Mesenchymal stem cell (in vitro differentiated cells and primary cell): Measurements from ENCODE around the gene ATP10A.
"Not testable (repeated sequence)": the region's sequence is repeated elsewhere in the genome, so short reads cannot be mapped to it uniquely, and the experiment has no call there.

Source experiments
- DNase-seq: peaks from one replicate; pipeline ENCODE4 v3.0.0-alpha.2; 2013
- H2AFZ ChIP-seq: one replicate; pipeline ENCODE4 v1.6.1; 2013; ENCODE audit warnings: low read depth, mild to moderate bottlenecking, control low read depth, inconsistent platforms, low read length, moderate library complexity
- H2AK5ac ChIP-seq: 2 replicates; pipeline ENCODE4 v1.6.1; 2013; ENCODE audit warnings: low read length, moderate library complexity, mild to moderate bottlenecking, inconsistent platforms; ENCODE audit not compliant: severe bottlenecking
- H2BK120ac ChIP-seq: one replicate; pipeline ENCODE4 v1.6.1; 2013; ENCODE audit warnings: low read depth, mild to moderate bottlenecking, inconsistent platforms, low read length, moderate library complexity
- H2BK12ac ChIP-seq, 2 experiments: one replicate each; pipeline ENCODE4 v1.6.1; 2013; ENCODE audit warnings: inconsistent platforms in 2 of 2, low read length in 2 of 2, mild to moderate bottlenecking in 2 of 2, moderate library complexity in 2 of 2, control low read depth in 1 of 2
- H2BK15ac ChIP-seq: one replicate; pipeline ENCODE4 v1.6.1; 2013; ENCODE audit warnings: mild to moderate bottlenecking, low read depth, inconsistent platforms; ENCODE audit not compliant: poor library complexity, severe bottlenecking
- H2BK5ac ChIP-seq: 2 replicates; pipeline ENCODE4 v1.6.1; 2013; ENCODE audit warnings: low read depth, mild to moderate bottlenecking, low read length, control low read depth, inconsistent platforms; ENCODE audit not compliant: poor library complexity, severe bottlenecking
- H3K14ac ChIP-seq, 2 experiments: one replicate each; pipeline ENCODE4 v1.6.1; 2013; ENCODE audit warnings: inconsistent platforms in 2 of 2, low read length in 2 of 2, control low read depth in 1 of 2, mild to moderate bottlenecking in 1 of 2, moderate library complexity in 1 of 2
- H3K18ac ChIP-seq, 2 experiments: one replicate each; pipeline ENCODE4 v1.6.1; 2013; ENCODE audit warnings: inconsistent platforms in 2 of 2, low read length in 2 of 2, control low read depth in 1 of 2, low read depth in 1 of 2, mild to moderate bottlenecking in 1 of 2
- H3K23ac ChIP-seq, 2 experiments: one replicate each; pipeline ENCODE4 v1.6.1; 2013; ENCODE audit warnings: inconsistent platforms in 2 of 2, low read length in 2 of 2, mild to moderate bottlenecking in 2 of 2, moderate library complexity in 2 of 2, control low read depth in 1 of 2
- H3K27ac ChIP-seq: 2 replicates; pipeline ENCODE4 v1.5.1; 2013; ENCODE audit warnings: mild to moderate bottlenecking, moderate library complexity, low read length, control low read depth, inconsistent platforms; ENCODE audit not compliant: poor library complexity, severe bottlenecking
- H3K27me3 ChIP-seq, 2 experiments: 2 replicates each; pipeline versions ENCODE4 v1.6.1 to v1.7.0; 2013; ENCODE audit warnings: low read length in 2 of 2, mild to moderate bottlenecking in 2 of 2, moderate library complexity in 2 of 2, control low read depth in 1 of 2, inconsistent platforms in 1 of 2; ENCODE audit not compliant: control insufficient read depth in 1 of 2, insufficient read depth in 1 of 2
- H3K36me3 ChIP-seq, 2 experiments: 2 replicates each; pipeline versions ENCODE4 v1.6.1 to v1.7.0; 2013; ENCODE audit warnings: low read length in 2 of 2, control low read depth in 1 of 2, inconsistent platforms in 1 of 2, low read depth in 1 of 2, mild to moderate bottlenecking in 1 of 2; ENCODE audit not compliant: insufficient read depth in 2 of 2, control insufficient read depth in 1 of 2
- H3K4ac ChIP-seq, 2 experiments: one replicate each; pipeline ENCODE4 v1.6.1; 2013; ENCODE audit warnings: inconsistent platforms in 2 of 2, low read length in 2 of 2, mild to moderate bottlenecking in 2 of 2, moderate library complexity in 2 of 2, control low read depth in 1 of 2, low read depth in 1 of 2
- H3K4me1 ChIP-seq: 2 replicates; pipeline ENCODE4 v1.6.1; 2013; ENCODE audit warnings: low read depth, low read length, control low read depth; ENCODE audit not compliant: control insufficient read depth, insufficient read depth
- H3K4me2 ChIP-seq: 2 replicates; pipeline ENCODE4 v1.6.1; 2013; ENCODE audit warnings: low read length, mild to moderate bottlenecking, inconsistent platforms; ENCODE audit not compliant: poor library complexity, severe bottlenecking
- H3K4me3 ChIP-seq, 2 experiments: 2 replicates each; pipeline versions ENCODE4 v1.5.1 to v1.7.0; 2013; ENCODE audit warnings: low read length in 2 of 2, mild to moderate bottlenecking in 2 of 2, control low read depth in 1 of 2, low read depth in 1 of 2; ENCODE audit not compliant: insufficient read depth in 1 of 2
- H3K79me1 ChIP-seq: replicated peaks from 2 replicates; pipeline ENCODE4 v1.6.1; 2013; ENCODE audit warnings: mild to moderate bottlenecking, control low read depth, low read length, inconsistent platforms; ENCODE audit not compliant: poor library complexity, severe bottlenecking
- H3K9ac ChIP-seq: 2 replicates; pipeline ENCODE4 v1.7.0; 2013; ENCODE audit warnings: mild to moderate bottlenecking, low read length, moderate library complexity
- H3K9me3 ChIP-seq: 2 replicates; pipeline ENCODE4 v1.7.0; 2013; ENCODE audit warnings: mild to moderate bottlenecking, low read length; ENCODE audit not compliant: control insufficient read depth
- H4K8ac ChIP-seq: one replicate; pipeline ENCODE4 v1.6.1; 2013; ENCODE audit warnings: inconsistent platforms, mild to moderate bottlenecking, low read length, moderate library complexity
- H4K91ac ChIP-seq: one replicate; pipeline ENCODE4 v1.6.1; 2013; ENCODE audit warnings: mild to moderate bottlenecking, low read length, inconsistent platforms
- WGBS: methylation state at CpG from one replicate; pipeline ENCODE4 v1.1.7; 2013; ENCODE audit warnings: mixed read lengths; 5-methylcytosine and 5-hydroxymethylcytosine counted together

The ATP10A gene

DNA sequence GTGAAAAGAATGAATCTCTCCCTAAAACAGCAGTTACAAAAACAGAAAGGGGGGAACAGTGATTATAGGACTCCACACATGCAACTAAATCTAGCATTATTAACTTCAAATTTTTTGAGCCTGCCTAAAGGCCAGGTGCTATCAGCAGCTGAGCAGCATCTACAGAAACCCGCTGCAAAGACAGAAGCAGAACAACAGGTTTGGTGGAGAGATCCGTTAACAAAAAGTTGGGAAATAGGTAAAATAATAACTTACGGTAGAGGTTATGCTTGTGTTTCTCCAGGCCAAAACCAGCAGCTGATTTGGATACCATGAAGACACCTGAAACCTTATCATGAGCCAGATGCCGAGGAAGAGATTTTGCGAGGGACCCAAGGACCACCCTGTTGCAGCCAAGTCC lies 222.7 kb downstream of the ATP10A start:
- Histone ChIP-seq H3K4me1 (peaks cover 24% of the 10 kb centered on the region), H2BK15ac (no peak overlapping the region), H3K79me1 (no peaks in the 10 kb centered on the region), H2AFZ (no peak overlapping the region), H3K4ac (no peak overlapping the region), H2BK12ac (no peak overlapping the region), H3K18ac (no peak overlapping the region), H2BK120ac (no peak overlapping the region), H3K27me3 (no peaks in the 10 kb centered on the region), H3K4me3 (no peak overlapping the region), H3K27ac (no peak overlapping the region), H4K8ac (no peak overlapping the region), H2BK5ac (no peak overlapping the region), H3K36me3 (no peaks in the 10 kb centered on the region), H3K9ac (no peak overlapping the region), H3K9me3 (no peaks in the 10 kb centered on the region), H3K4me2 (no peak overlapping the region), H3K14ac (no peak overlapping the region), H4K91ac (no peak overlapping the region), H3K23ac (no peak overlapping the region), H2AK5ac (peak overlapping the region; percentile 58)
- DNase-seq = no peak
- 86% methylated on average over 5 of the region's 5 CpGs for WGBS

DNA sequence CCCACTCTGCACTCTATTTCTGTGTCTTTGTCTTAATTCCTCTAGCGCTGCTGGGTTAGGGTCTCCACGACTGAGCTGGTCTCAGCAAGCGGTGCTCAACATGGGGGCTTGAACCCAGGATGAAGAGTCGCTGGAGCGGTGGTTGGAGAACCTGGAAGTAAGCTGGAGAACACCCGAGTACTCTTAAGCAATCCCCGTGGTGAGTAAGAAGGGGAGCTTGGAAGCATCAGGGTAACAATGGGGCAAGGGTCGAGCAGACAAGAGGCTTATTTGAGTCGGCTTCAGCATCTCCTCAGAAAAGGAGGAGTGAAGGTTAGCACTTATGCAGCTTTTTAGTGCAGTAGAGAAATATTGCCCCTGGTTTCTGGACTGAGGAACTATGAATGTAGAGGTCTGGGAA lies 226.6 kb downstream of the ATP10A start:
- H4K8ac ChIP-seq, H3K4me2 ChIP-seq: not testable (repeated sequence)
- 72% methylated on average over 9 of the region's 9 CpGs for WGBS

DNA sequence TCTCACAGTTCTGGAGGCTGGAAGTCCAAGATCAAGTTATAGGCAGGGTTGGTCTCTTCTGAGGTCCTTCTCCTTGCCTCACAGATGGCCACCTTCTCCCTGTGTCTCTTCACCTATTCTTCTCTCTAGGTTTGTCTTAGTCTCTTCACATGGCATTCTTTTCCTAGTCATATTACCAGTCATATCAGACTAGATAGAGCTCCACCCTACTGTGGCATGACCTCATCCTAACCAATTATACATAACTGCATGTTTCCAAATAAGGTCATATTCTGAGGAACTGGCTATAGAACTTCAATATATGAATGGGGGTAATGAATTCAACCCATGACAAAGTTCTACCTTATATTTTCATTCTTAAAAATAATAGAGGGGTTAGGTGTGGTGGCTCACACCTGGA lies 227.9 kb downstream of the ATP10A start:
- no peaks in the 10 kb centered on the region for H3K36me3 ChIP-seq
- H4K91ac ChIP-seq = no peak overlapping the region

More for the DNA sequence above, 226.6 kb downstream of the ATP10A start:
- H3K27ac ChIP-seq, H2BK5ac ChIP-seq, H2AK5ac ChIP-seq, H3K9me3 ChIP-seq, H3K4me3 ChIP-seq, H2AFZ ChIP-seq, H3K27me3 ChIP-seq, H3K4me1 ChIP-seq, H2BK120ac ChIP-seq, H3K36me3 ChIP-seq, H2BK15ac ChIP-seq, H4K91ac ChIP-seq, H3K79me1 ChIP-seq, DNase-seq, H3K23ac ChIP-seq, H2BK12ac ChIP-seq, H3K9ac ChIP-seq, H3K14ac ChIP-seq, H3K4ac ChIP-seq, H3K18ac ChIP-seq: not testable (repeated sequence)

DNA sequence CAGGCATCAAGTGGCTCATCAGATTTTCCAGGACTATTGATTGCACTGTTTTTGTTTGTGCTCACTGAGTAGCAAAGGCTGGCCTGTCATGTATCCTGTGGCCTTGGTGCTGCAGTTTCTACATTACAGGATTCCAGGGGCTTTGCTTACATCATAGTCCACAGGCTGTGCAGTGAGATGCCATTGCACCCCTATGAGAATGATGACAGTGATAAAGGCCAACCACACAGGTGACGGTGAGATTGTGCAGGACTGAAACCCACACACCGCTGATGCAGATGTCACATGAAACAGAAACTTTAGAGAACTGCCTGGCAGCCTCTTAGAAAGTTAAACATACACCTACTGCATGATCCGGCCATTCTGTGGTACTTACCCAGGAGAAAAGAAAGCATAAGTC lies 229.3 kb downstream of the ATP10A start:
- Histone ChIP-seq H3K27ac (no peak overlapping the region), H2AFZ (no peak overlapping the region), H3K4me1 (peaks cover 7% of the 10 kb centered on the region), H3K18ac (no peak overlapping the region), H4K91ac (no peak overlapping the region), H3K79me1 (no peaks in the 10 kb centered on the region), H3K14ac (no peak overlapping the region), H3K4me3 (no peak overlapping the region), H2BK15ac (no peak overlapping the region), H3K36me3 (no peaks in the 10 kb centered on the region), H3K9ac (no peak overlapping the region), H3K9me3 (no peaks in the 10 kb centered on the region), H3K23ac (no peak overlapping the region), H3K4me2 (no peak overlapping the region), H3K4ac (no peak overlapping the region), H4K8ac (no peak overlapping the region), H2BK5ac (no peak overlapping the region), H2BK120ac (no peak overlapping the region), H2BK12ac (no peak overlapping the region), H3K27me3 (no peaks in the 10 kb centered on the region), H2AK5ac (no peak overlapping the region)
- no peak for DNase-seq
- WGBS = 52% methylated on average over 3 of the region's 3 CpGs

More for the DNA sequence above, 227.9 kb downstream of the ATP10A start:
- Histone ChIP-seq H3K9ac (no peak overlapping the region), H2AK5ac (peak overlapping the region; percentile 73), H2BK15ac (no peak overlapping the region), H3K27ac (no peak overlapping the region), H4K8ac (no peak overlapping the region), H3K4ac (no peak overlapping the region), H3K79me1 (no peaks in the 10 kb centered on the region), H3K18ac (no peak overlapping the region), H3K4me3 (no peak overlapping the region), H3K27me3 (no peaks in the 10 kb centered on the region), H3K14ac (no peak overlapping the region), H3K4me2 (no peak overlapping the region), H2BK120ac (no peak overlapping the region), H2BK12ac (no peak overlapping the region), H3K4me1 (peaks cover 7% of the 10 kb centered on the region), H3K23ac (no peak overlapping the region), H2BK5ac (no peak overlapping the region), H2AFZ (no peak overlapping the region), H3K9me3 (no peaks in the 10 kb centered on the region)
- no peak for DNase-seq
